Measurements from ENCODE around the gene IMMP2L.

GRCh38 chr7:110623436-110623835, 938.9 kb downstream of the IMMP2L start:
- TF ChIP-seq REST (IDR thresholded peaks at IDR 0.05; ENCODE audit: insufficient read depth in 1 of 2, low read depth in 2 of 2, low read length in 1 of 2) (no peak), SIN3A (IDR thresholded peaks at IDR 0.05; ENCODE audit: borderline replicate concordance, insufficient read depth, low read depth, low read length) (no peak)
- TF ChIP-seq, protein P1, sequence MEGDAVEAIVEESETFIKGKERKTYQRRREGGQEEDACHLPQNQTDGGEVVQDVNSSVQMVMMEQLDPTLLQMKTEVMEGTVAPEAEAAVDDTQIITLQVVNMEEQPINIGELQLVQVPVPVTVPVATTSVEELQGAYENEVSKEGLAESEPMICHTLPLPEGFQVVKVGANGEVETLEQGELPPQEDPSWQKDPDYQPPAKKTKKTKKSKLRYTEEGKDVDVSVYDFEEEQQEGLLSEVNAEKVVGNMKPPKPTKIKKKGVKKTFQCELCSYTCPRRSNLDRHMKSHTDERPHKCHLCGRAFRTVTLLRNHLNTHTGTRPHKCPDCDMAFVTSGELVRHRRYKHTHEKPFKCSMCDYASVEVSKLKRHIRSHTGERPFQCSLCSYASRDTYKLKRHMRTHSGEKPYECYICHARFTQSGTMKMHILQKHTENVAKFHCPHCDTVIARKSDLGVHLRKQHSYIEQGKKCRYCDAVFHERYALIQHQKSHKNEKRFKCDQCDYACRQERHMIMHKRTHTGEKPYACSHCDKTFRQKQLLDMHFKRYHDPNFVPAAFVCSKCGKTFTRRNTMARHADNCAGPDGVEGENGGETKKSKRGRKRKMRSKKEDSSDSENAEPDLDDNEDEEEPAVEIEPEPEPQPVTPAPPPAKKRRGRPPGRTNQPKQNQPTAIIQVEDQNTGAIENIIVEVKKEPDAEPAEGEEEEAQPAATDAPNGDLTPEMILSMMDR (IDR thresholded peaks at IDR 0.05): no peak
